Measurements from ENCODE around the gene WDR7. TPM values are rescaled to one million over a fixed set of nuclear protein-coding genes. Genes with fewer than 3 reads are reported as not detected.

Gene WDR7
- total and polyA plus RNA-seq, 5 donors from 2014 or later, result 27.8 to 76.4 (median 31.0) TPM

DNA sequence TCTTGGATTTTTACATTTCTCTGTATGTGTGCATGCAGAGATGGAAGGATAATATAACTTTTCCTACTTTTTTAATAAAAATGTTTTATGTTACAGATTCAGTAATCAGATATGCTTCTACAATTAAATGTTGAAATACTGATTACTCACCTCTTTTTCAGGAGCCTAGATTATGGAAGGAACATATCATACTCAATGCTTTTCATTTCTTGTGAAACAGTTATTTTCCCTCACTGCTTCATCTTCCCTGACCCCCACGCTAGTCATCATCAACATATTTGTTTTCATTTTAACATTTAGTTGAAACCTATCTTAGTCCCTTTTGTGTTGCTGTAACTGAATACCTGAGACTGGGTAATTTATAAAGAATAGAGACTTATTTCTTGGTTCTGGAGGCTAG, 190.7 kb downstream of the WDR7 start:
- Histone ChIP-seq H3K27ac (ENCODE audit: insufficient read depth, low read length, poor library complexity, severe bottlenecking) (no peak overlapping the region), H3K4me3 (ENCODE audit: low read depth, low read length) (no peak overlapping the region), H3K9me3 (ENCODE audit: control insufficient read depth in 2 of 2, low read length in 2 of 2) (no peaks in the 10 kb centered on the region), H3K4me1 (ENCODE audit: control insufficient read depth, insufficient read depth, low read length, poor library complexity, severe bottlenecking) (no peaks in the 10 kb centered on the region), H3K36me3 (ENCODE audit: control insufficient read depth, insufficient read depth, low read length) (no peaks in the 10 kb centered on the region), H3K27me3 (ENCODE audit: control insufficient read depth, insufficient read depth, low read length) (no peaks in the 10 kb centered on the region)
- ATAC-seq (ENCODE audit: low read depth in 2 of 2) (no peak), DNase-seq (no peak)
- peaks cover 11% of the 10 kb centered on the region for H3K36me3 Mint-ChIP-seq
- H3K4me3 Mint-ChIP-seq, result no peak overlapping the region
- H3K27ac Mint-ChIP-seq, result no peak overlapping the region
- no peaks in the 10 kb centered on the region for H3K27me3 Mint-ChIP-seq
- H3K9me3 Mint-ChIP-seq, result peaks cover 0 to 4% (median 0%) of the 10 kb centered on the region in 7 donors
- no peaks in the 10 kb centered on the region for H3K4me1 Mint-ChIP-seq

- H3K9me3 ChIP-seq (ENCODE audit: control insufficient read depth in 2 of 2, low read length in 2 of 2), result no peaks in the 10 kb centered on the region
- H3K4me3 ChIP-seq (ENCODE audit: low read depth, low read length), result no peak overlapping the region
- H3K27me3 Mint-ChIP-seq, result no peaks in the 10 kb centered on the region
- peaks cover 0 to 11% (median 0%) of the 10 kb centered on the region in 7 donors for H3K9me3 Mint-ChIP-seq
- H3K27me3 ChIP-seq (ENCODE audit: control insufficient read depth, insufficient read depth, low read length), result no peaks in the 10 kb centered on the region
- peaks cover 17% of the 10 kb centered on the region for H3K36me3 Mint-ChIP-seq
- H3K27ac Mint-ChIP-seq, result no peak overlapping the region
- DNase-seq (no peak), ATAC-seq (ENCODE audit: low read depth in 2 of 2) (no peak)
- H3K4me1 Mint-ChIP-seq, result no peaks in the 10 kb centered on the region
- no peaks in the 10 kb centered on the region for H3K4me1 ChIP-seq (ENCODE audit: control insufficient read depth, insufficient read depth, low read length, poor library complexity, severe bottlenecking)
- H3K36me3 ChIP-seq (ENCODE audit: control insufficient read depth, insufficient read depth, low read length), result no peaks in the 10 kb centered on the region
- H3K4me3 Mint-ChIP-seq, result no peak overlapping the region
- H3K27ac ChIP-seq (ENCODE audit: insufficient read depth, low read length, poor library complexity, severe bottlenecking), result no peak overlapping the region
Measured at GRCh38 chr18:56843241-56843640, 192.1 kb downstream of the WDR7 start.

GRCh38 chr18:56844556-56844955, 193.4 kb downstream of the WDR7 start:
- DNase-seq (no peak), ATAC-seq (ENCODE audit: low read depth in 2 of 2) (no peak)
- Mint-ChIP-seq H3K27ac (no peak overlapping the region), H3K36me3 (peaks cover 28% of the 10 kb centered on the region), H3K27me3 (no peaks in the 10 kb centered on the region), H3K9me3 (peaks cover 0 to 20% (median 4%) of the 10 kb centered on the region in 7 donors), H3K4me3 (no peak overlapping the region), H3K4me1 (peaks cover 0 to 5% (median 1%) of the 10 kb centered on the region in 4 donors)
- no peak overlapping the region for H3K27ac ChIP-seq (ENCODE audit: insufficient read depth, low read length, poor library complexity, severe bottlenecking)
- no peaks in the 10 kb centered on the region for H3K36me3 ChIP-seq (ENCODE audit: control insufficient read depth, insufficient read depth, low read length)
- H3K27me3 ChIP-seq (ENCODE audit: control insufficient read depth, insufficient read depth, low read length), result no peaks in the 10 kb centered on the region
- no peaks in the 10 kb centered on the region for H3K9me3 ChIP-seq (ENCODE audit: control insufficient read depth in 2 of 2, low read length in 2 of 2)
- no peaks in the 10 kb centered on the region for H3K4me1 ChIP-seq (ENCODE audit: control insufficient read depth, insufficient read depth, low read length, poor library complexity, severe bottlenecking)
- no peak overlapping the region for H3K4me3 ChIP-seq (ENCODE audit: low read depth, low read length)

DNA sequence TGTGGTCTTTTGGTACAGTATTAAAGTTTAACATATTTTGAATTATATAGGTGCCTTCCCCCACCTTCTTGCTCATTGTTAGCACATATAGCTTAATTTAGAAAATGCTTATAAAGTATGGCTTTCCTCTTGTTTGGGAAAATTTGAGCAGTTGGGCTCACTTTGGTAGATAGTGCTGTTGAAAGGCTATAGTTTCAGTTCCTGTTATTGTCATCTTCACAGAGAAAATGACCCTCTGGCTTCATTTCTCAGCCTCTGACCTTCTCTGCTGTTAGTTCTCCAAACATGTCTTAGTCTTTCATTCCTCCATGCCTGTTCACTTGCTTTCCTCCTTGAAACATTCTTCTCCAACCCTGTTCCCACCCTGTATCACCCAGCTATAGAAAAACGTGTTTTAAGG, 200.6 kb downstream of the WDR7 start:
- peak overlapping the region in 1 of 3 donors; percentile 36 for H3K27ac Mint-ChIP-seq
- H3K27me3 Mint-ChIP-seq, result no peaks in the 10 kb centered on the region

GRCh38 chr18:56853961-56854360, 202.8 kb downstream of the WDR7 start:
- Mint-ChIP-seq H3K27ac (no peak overlapping the region), H3K36me3 (peaks cover 23% of the 10 kb centered on the region), H3K9me3 (peaks cover 0 to 5% (median 2%) of the 10 kb centered on the region in 7 donors), H3K27me3 (no peaks in the 10 kb centered on the region), H3K4me1 (peaks cover 0 to 16% (median 5%) of the 10 kb centered on the region in 4 donors), H3K4me3 (no peak overlapping the region)
- ATAC-seq (ENCODE audit: low read depth in 2 of 2) (no peak), DNase-seq (no peak)
- H3K4me1 ChIP-seq (ENCODE audit: control insufficient read depth, insufficient read depth, low read length, poor library complexity, severe bottlenecking), result no peaks in the 10 kb centered on the region
- H3K9me3 ChIP-seq (ENCODE audit: control insufficient read depth in 2 of 2, low read length in 2 of 2), result no peaks in the 10 kb centered on the region
- H3K36me3 ChIP-seq (ENCODE audit: control insufficient read depth, insufficient read depth, low read length), result peaks cover 4% of the 10 kb centered on the region
- no peak overlapping the region for H3K4me3 ChIP-seq (ENCODE audit: low read depth, low read length)
- H3K27me3 ChIP-seq (ENCODE audit: control insufficient read depth, insufficient read depth, low read length), result no peaks in the 10 kb centered on the region
- no peak overlapping the region for H3K27ac ChIP-seq (ENCODE audit: insufficient read depth, low read length, poor library complexity, severe bottlenecking)

More for the DNA sequence above, 200.6 kb downstream of the WDR7 start:
- H3K9me3 Mint-ChIP-seq, result peaks cover 0 to 16% (median 5%) of the 10 kb centered on the region in 7 donors
- Histone ChIP-seq H3K36me3 (ENCODE audit: control insufficient read depth, insufficient read depth, low read length) (no peaks in the 10 kb centered on the region), H3K27me3 (ENCODE audit: control insufficient read depth, insufficient read depth, low read length) (no peaks in the 10 kb centered on the region), H3K4me3 (ENCODE audit: low read depth, low read length) (no peak overlapping the region), H3K27ac (ENCODE audit: insufficient read depth, low read length, poor library complexity, severe bottlenecking) (no peak overlapping the region), H3K4me1 (ENCODE audit: control insufficient read depth, insufficient read depth, low read length, poor library complexity, severe bottlenecking) (no peaks in the 10 kb centered on the region), H3K9me3 (ENCODE audit: control insufficient read depth in 2 of 2, low read length in 2 of 2) (no peaks in the 10 kb centered on the region)
- no peak for ATAC-seq (ENCODE audit: low read depth in 2 of 2)
- peaks cover 31% of the 10 kb centered on the region for H3K36me3 Mint-ChIP-seq
- DNase-seq, result no peak
- no peak overlapping the region for H3K4me3 Mint-ChIP-seq
- H3K4me1 Mint-ChIP-seq, result peaks cover 0 to 14% (median 5%) of the 10 kb centered on the region in 4 donors

- peaks cover 4% of the 10 kb centered on the region for H3K36me3 Mint-ChIP-seq
- peaks cover 0 to 20% (median 7%) of the 10 kb centered on the region in 4 donors for H3K4me1 Mint-ChIP-seq
- no peaks in the 10 kb centered on the region for H3K27me3 Mint-ChIP-seq
- ATAC-seq (ENCODE audit: low read depth in 2 of 2), result no peak
- H3K4me3 ChIP-seq (ENCODE audit: low read depth, low read length), result no peak overlapping the region
- H3K36me3 ChIP-seq (ENCODE audit: control insufficient read depth, insufficient read depth, low read length), result peaks cover 4% of the 10 kb centered on the region
- no peak overlapping the region for H3K4me3 Mint-ChIP-seq
- H3K27ac Mint-ChIP-seq, result no peak overlapping the region
- no peak for DNase-seq
- no peaks in the 10 kb centered on the region for H3K9me3 Mint-ChIP-seq
- no peaks in the 10 kb centered on the region for H3K9me3 ChIP-seq (ENCODE audit: control insufficient read depth in 2 of 2, low read length in 2 of 2)
- H3K4me1 ChIP-seq (ENCODE audit: control insufficient read depth, insufficient read depth, low read length, poor library complexity, severe bottlenecking), result no peaks in the 10 kb centered on the region
- H3K27me3 ChIP-seq (ENCODE audit: control insufficient read depth, insufficient read depth, low read length), result no peaks in the 10 kb centered on the region
- H3K27ac ChIP-seq (ENCODE audit: insufficient read depth, low read length, poor library complexity, severe bottlenecking), result no peak overlapping the region
Measured at GRCh38 chr18:56861244-56861643, 210.1 kb downstream of the WDR7 start.

DNA sequence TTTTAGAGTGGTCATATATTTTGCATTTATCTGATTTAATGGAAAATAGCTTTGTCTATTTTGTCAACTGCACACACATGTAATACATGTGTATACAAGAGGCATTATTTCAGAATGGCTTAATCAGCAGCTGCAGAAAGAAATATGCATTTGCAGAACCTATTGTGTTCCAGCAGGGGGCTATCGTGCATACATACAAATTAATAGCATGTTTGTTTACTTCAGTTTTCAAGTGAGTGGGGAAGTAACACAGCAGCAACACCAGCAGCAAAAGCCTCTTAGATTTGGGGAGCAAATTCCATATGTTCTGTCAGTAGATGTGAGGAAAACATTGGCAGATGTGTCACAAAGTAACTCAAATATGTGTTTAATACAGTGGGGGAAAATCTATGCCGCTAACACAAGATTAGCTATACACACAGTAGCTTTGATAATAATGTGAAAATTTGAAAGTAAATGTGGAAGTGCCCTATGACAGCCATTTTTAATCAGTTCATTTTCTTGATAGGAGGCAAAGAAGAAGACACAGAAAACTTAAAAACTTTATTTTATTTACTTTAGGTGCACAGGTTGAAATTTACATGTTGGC, 218.1 kb downstream of the WDR7 start:
- Mint-ChIP-seq H3K4me1 (peaks cover 14 to 18% (median 16%) of the 10 kb centered on the region in 4 donors), H3K9me3 (no peaks in the 10 kb centered on the region), H3K27me3 (no peaks in the 10 kb centered on the region), H3K4me3 (no peak overlapping the region), H3K36me3 (no peaks in the 10 kb centered on the region), H3K27ac (no peak overlapping the region)
- ATAC-seq (ENCODE audit: low read depth in 2 of 2) (no peak), DNase-seq (peak in 2 of 3 donors; percentile 34 to 65)
- Histone ChIP-seq H3K36me3 (ENCODE audit: control insufficient read depth, insufficient read depth, low read length) (no peaks in the 10 kb centered on the region), H3K4me3 (ENCODE audit: low read depth, low read length) (no peak overlapping the region), H3K4me1 (ENCODE audit: control insufficient read depth, insufficient read depth, low read length, poor library complexity, severe bottlenecking) (peaks cover 10% of the 10 kb centered on the region), H3K27ac (ENCODE audit: insufficient read depth, low read length, poor library complexity, severe bottlenecking) (no peak overlapping the region), H3K9me3 (ENCODE audit: control insufficient read depth in 2 of 2, low read length in 2 of 2) (no peaks in the 10 kb centered on the region), H3K27me3 (ENCODE audit: control insufficient read depth, insufficient read depth, low read length) (no peaks in the 10 kb centered on the region)

DNA sequence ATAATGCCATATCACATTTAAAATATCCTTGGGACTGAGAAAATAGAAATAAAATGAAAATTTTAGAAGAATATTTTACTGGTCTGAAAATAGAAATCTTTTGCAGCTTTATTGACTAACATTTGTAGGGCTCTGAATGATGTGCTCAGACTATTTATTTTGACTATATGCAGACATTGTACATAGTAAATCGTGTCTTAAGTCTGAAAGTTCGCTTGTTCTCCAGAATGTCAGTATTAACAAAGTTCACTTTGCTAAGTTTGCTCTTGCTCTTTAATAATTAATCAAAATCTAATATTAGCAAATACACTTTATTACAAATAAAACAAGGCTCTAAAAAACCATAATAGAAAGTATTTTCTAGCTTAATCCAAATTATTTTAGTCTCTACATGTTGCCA, 219.8 kb downstream of the WDR7 start:
- H3K4me3 ChIP-seq (ENCODE audit: low read depth, low read length), result no peak overlapping the region
- Mint-ChIP-seq H3K9me3 (no peaks in the 10 kb centered on the region), H3K27me3 (no peaks in the 10 kb centered on the region), H3K4me1 (peaks cover 15 to 22% (median 17%) of the 10 kb centered on the region in 4 donors), H3K4me3 (no peak overlapping the region), H3K27ac (no peak overlapping the region), H3K36me3 (no peaks in the 10 kb centered on the region)
- no peak for DNase-seq
- H3K36me3 ChIP-seq (ENCODE audit: control insufficient read depth, insufficient read depth, low read length), result no peaks in the 10 kb centered on the region
- no peak for ATAC-seq (ENCODE audit: low read depth in 2 of 2)
- H3K27ac ChIP-seq (ENCODE audit: insufficient read depth, low read length, poor library complexity, severe bottlenecking), result no peak overlapping the region
- no peaks in the 10 kb centered on the region for H3K27me3 ChIP-seq (ENCODE audit: control insufficient read depth, insufficient read depth, low read length)
- peaks cover 10% of the 10 kb centered on the region for H3K4me1 ChIP-seq (ENCODE audit: control insufficient read depth, insufficient read depth, low read length, poor library complexity, severe bottlenecking)
- no peaks in the 10 kb centered on the region for H3K9me3 ChIP-seq (ENCODE audit: control insufficient read depth in 2 of 2, low read length in 2 of 2)

Data from CD4-positive, CD25-positive, alpha-beta regulatory T cell (primary cell).